HCT116 (cell line): ENCODE data around the gene HTRA3.

Source experiments
- CBX3 ChIP-seq: IDR thresholded peaks from 2 replicates; pipeline ENCODE4 v1.6.1; 2012; ENCODE audit warnings: low read depth
- CEBPB ChIP-seq: IDR thresholded peaks from 2 replicates; pipeline ENCODE4 v1.6.1; 2012; ENCODE audit warnings: low read depth
- CTCF ChIP-seq, 3 experiments: fragments of 200-600 bp in 1 of 3; sonication (generic) in 1 of 3; IDR thresholded peaks in 2 of 3; conservative IDR thresholded peaks in 1 of 3; 2 replicates each; pipeline ENCODE4 v1.5.1; 2012 to 2017; ENCODE audit warnings: low read depth in 2 of 3, low read length in 2 of 3, antibody characterized with exemption in 1 of 3, borderline replicate concordance in 1 of 3, control low read depth in 1 of 3, mild to moderate bottlenecking in 1 of 3, mixed read lengths in 1 of 3, mixed run types in 1 of 3, moderate library complexity in 1 of 3; ENCODE audit not compliant: insufficient read depth in 1 of 3
- EZH2phosphoT487 ChIP-seq: fragments of 200-600 bp; IDR thresholded peaks from 2 replicates; pipeline ENCODE4 v1.6.1; 2018; ENCODE audit warnings: antibody characterized with exemption, borderline replicate concordance
- MAX ChIP-seq: IDR thresholded peaks from 2 replicates; pipeline ENCODE4 v1.6.1; 2012
- POLR2A ChIP-seq: IDR thresholded peaks from 2 replicates; pipeline ENCODE4 v1.7.0; 2011; ENCODE audit warnings: borderline replicate concordance; ENCODE audit not compliant: insufficient read depth, insufficient read length; ENCODE audit errors: extremely low read depth
- RAD21 ChIP-seq: IDR thresholded peaks from 2 replicates; pipeline ENCODE4 v1.6.1; 2012; ENCODE audit warnings: low read depth, mild to moderate bottlenecking
- SIN3A ChIP-seq: IDR thresholded peaks from 2 replicates; pipeline ENCODE4 v1.6.1; 2012; ENCODE audit warnings: low read depth
- YY1 ChIP-seq: IDR thresholded peaks from 2 replicates; pipeline ENCODE4 v1.6.1; 2011; ENCODE audit warnings: low read length, low read depth, moderate library complexity, mild to moderate bottlenecking; ENCODE audit not compliant: insufficient replicate concordance; ENCODE audit errors: extremely low read depth

GRCh38 chr4:8259743-8260430, 9.7 kb upstream of the HTRA3 start:
- TF ChIP-seq POLR2A (no peak), EZH2phosphoT487 (no peak), YY1 (no peak), CBX3 (no peak), CTCF (IDR thresholded peaks at IDR 0.05 in 2 of 3, conservative IDR thresholded peaks at IDR 0.05 in 1 of 3; ENCODE audit: borderline replicate concordance in 1 of 3, insufficient read depth in 1 of 3, low read depth in 2 of 3, low read length in 2 of 3) (no peak), SIN3A (no peak), CEBPB (no peak), RAD21 (no peak), MAX (no peak)
